ENCODE measurements around the gene RHBDD3. TPM values are rescaled to one million over a fixed set of nuclear protein-coding genes. Genes with fewer than 3 reads are reported as not detected.
"Not testable (repeated sequence)": the region's sequence is repeated elsewhere in the genome, so short reads cannot be mapped to it uniquely, and the experiment has no call there.

The RHBDD3 gene
- total RNA-seq, 4 donors from 2014 or later = 19.8 to 38.0 (median 28.6) TPM

DNA sequence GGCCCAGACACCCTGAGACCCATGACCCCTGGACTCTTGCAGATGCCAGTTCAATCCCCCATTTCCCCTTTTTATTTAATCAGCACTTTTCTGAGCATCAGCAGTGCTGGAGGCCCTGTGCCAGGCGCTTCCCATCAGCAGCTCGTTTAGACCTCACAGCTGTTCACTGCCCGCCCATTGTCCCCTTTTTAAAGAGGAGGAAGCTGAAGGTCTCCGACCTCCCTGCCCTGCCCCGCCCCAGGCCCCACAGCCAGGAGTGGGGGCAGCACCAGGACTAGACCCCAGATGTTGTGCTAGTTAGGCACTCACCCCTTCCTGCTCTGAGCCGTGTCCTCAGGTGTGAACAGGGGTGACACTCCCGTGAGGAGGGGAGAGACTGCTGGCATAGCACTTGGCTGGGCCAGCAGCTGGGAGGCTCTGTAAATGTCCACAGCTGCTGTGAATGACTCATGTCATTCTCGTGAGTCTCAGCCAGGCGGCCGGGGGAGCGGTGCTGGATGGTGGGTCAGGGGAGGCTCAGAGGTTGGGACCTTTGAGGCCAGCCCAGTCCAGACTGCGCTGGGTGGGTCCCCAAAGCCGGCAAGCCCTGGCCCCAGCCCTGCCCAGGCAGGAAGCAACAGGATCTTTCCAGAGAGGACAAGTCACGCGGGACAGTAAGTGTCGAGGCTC is 42.2 kb downstream of the RHBDD3 start:
- Histone ChIP-seq H3K4me3 (peak overlapping the region in 1 of 4 donors; percentile 28), H3K27me3 (no peaks in the 10 kb centered on the region), H3K4me1 (peaks cover 5 to 6% of the 10 kb centered on the region in 2 donors), H3K27ac (peak overlapping the region; percentile 30 to 54 (median 47)), H3K36me3 (no peaks in the 10 kb centered on the region), H3K9me3 (no peaks in the 10 kb centered on the region)
- no peak for TF ChIP-seq POLR2A (IDR thresholded peaks at IDR 0.05)
- TF ChIP-seq, protein P1, sequence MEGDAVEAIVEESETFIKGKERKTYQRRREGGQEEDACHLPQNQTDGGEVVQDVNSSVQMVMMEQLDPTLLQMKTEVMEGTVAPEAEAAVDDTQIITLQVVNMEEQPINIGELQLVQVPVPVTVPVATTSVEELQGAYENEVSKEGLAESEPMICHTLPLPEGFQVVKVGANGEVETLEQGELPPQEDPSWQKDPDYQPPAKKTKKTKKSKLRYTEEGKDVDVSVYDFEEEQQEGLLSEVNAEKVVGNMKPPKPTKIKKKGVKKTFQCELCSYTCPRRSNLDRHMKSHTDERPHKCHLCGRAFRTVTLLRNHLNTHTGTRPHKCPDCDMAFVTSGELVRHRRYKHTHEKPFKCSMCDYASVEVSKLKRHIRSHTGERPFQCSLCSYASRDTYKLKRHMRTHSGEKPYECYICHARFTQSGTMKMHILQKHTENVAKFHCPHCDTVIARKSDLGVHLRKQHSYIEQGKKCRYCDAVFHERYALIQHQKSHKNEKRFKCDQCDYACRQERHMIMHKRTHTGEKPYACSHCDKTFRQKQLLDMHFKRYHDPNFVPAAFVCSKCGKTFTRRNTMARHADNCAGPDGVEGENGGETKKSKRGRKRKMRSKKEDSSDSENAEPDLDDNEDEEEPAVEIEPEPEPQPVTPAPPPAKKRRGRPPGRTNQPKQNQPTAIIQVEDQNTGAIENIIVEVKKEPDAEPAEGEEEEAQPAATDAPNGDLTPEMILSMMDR (IDR thresholded peaks at IDR 0.05 in 4 of 5, conservative IDR thresholded peaks at IDR 0.05 in 1 of 5) = no peak
- intact Hi-C loops (cut with DNase I; ENCODE audit: low total_unique reads) (no loop called here), in situ Hi-C loops (cut with MboI; ENCODE audit: low sequenced_read_pairs in 4 of 4) (no loop called here)
- peak; percentile 80 to 84 for ATAC-seq
- DNase-seq = peak in 1 of 2 donors; percentile 46

DNA sequence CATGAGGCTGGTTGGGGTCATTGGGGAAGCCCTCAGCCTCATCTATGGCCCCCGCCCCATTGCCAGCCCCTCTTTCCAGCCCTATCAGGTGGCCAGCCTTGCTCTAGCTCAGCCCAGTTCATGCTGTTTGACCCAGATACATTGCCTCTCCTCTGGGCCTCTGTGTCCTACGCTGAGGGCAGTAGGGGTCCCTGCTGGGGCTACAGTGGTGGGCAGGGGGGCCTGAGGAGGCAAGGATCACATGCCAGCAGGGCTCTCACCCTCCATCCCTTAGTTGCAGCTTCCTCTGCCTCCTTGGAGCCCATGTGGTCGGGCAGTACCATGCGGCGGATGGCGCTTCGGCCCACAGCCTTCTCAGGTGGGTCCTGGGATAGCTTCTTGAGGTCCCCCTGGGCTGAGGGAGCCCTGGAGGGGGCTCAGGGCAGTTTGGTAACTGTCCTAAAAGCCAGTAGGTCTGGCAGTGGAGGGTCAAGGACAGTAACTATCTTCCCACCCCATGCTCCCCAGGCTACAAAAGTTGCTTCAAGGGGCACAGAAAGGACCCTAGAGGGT is 42.8 kb downstream of the RHBDD3 start:
- H3K27ac ChIP-seq = peak overlapping the region in 3 of 4 donors; percentile 30 to 47 (median 47)
- no peak overlapping the region for H3K4me3 ChIP-seq
- no peak for DNase-seq
- H3K4me1 ChIP-seq = peaks cover 5 to 6% of the 10 kb centered on the region in 2 donors
- no peaks in the 10 kb centered on the region for H3K9me3 ChIP-seq
- H3K27me3 ChIP-seq = no peaks in the 10 kb centered on the region
- in situ Hi-C loops (cut with MboI; ENCODE audit: low sequenced_read_pairs in 4 of 4) (no loop called here), intact Hi-C loops (cut with DNase I; ENCODE audit: low total_unique reads) (no loop called here)
- no peak for TF ChIP-seq POLR2A (IDR thresholded peaks at IDR 0.05)
- TF ChIP-seq, protein P1 (IDR thresholded peaks at IDR 0.05 in 4 of 5, conservative IDR thresholded peaks at IDR 0.05 in 1 of 5) = no peak
- no peak for ATAC-seq
- no peaks in the 10 kb centered on the region for H3K36me3 ChIP-seq

DNA sequence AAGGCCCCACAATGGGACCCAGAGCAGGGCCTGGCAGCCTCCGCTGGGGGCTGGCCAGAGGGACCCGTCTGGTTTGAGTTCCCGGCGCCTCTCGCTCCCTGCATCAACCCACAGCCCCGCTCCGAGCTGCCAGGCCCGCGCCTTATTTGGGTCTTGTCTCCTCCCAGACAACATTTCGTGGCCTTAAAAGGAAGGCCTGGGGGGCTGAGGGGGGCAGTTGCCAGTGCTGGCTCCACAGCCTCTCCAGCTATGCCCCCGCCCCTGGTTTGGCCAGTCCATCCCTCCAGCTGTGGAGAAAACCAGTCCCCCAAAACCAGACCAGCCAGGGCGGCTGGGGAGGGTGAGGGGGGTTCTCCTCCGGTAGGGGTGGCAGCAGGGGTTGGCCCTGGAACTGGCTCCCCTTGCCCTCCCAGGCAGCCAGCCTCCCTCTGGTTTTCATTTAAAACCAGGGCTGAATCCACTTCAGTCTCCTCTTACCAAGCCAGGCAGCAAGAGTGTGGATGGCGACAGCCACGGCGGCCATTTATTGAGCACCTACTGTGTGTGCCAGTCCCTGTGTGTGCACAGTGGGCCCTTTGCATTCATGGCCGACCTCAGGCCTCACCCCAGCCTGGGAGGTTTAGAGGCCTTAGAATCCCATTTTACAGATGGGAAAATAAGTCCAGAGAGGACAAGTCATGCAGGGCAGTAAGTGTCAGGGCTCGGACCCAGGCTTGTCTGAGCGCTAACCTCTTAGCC is 43.5 kb downstream of the RHBDD3 start:
- Histone ChIP-seq H3K4me3 (no peak overlapping the region), H3K4me1 (peaks cover 5 to 6% of the 10 kb centered on the region in 2 donors), H3K9me3 (no peaks in the 10 kb centered on the region), H3K27ac (no peak overlapping the region), H3K36me3 (no peaks in the 10 kb centered on the region), H3K27me3 (no peaks in the 10 kb centered on the region)
- ATAC-seq (no peak), DNase-seq (no peak)
- TF ChIP-seq POLR2A (IDR thresholded peaks at IDR 0.05) = no peak
- TF ChIP-seq, protein P1 (IDR thresholded peaks at IDR 0.05 in 4 of 5, conservative IDR thresholded peaks at IDR 0.05 in 1 of 5) = no peak
- intact Hi-C loops (cut with DNase I; ENCODE audit: low total_unique reads) (no loop called here), in situ Hi-C loops (cut with MboI; ENCODE audit: low sequenced_read_pairs in 4 of 4) (no loop called here)

DNA sequence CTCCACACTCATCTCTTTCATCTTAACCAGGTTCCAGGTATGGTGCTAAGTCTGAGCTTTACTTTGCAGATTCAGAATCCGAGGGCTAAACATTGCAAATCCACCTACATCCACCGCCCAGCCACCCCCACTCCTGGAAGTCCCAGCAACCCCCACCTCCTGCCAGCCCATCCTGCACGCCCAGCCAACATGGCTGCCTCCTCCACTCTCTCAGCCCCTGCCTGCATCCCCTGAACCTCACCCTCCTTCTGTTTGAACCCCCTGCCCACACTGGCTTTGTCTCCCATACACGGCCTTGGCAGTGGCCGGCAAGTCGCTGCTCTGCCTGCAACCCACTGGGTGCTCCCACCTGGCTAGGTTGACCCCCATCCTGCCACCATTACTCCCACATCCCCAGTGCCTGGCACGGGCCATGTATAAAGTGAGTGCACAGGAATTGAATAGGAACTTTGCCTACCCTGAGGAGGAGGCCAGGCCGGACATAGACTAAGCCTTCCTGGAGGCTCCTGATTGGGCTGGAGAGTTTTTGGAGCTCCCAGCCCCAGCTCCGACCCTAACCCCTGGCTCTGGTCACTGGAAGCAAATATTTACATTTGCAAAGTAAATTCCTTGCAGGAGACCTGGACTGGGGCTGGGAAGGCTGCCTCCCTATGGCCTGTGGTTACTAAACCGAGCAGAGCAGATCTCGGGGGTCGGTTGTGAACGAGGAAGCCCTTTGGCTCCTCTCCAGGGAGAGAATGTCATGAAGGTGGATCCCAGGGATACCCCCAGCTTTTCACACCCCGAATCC is 47.7 kb downstream of the RHBDD3 start:
- no peak overlapping the region for H3K27ac ChIP-seq
- TF ChIP-seq POLR2A (IDR thresholded peaks at IDR 0.05) = no peak
- TF ChIP-seq, protein P1 (IDR thresholded peaks at IDR 0.05 in 4 of 5, conservative IDR thresholded peaks at IDR 0.05 in 1 of 5) = no peak
- DNase-seq (no peak), ATAC-seq (no peak)
- no peaks in the 10 kb centered on the region for H3K36me3 ChIP-seq
- no peaks in the 10 kb centered on the region for H3K27me3 ChIP-seq
- no peak overlapping the region for H3K4me3 ChIP-seq
- in situ Hi-C loops (cut with MboI; ENCODE audit: low sequenced_read_pairs in 4 of 4) (no loop called here), intact Hi-C loops (cut with DNase I; ENCODE audit: low total_unique reads) (no loop called here)
- H3K4me1 ChIP-seq = peaks cover under 1 to 2% of the 10 kb centered on the region in 2 donors
- no peaks in the 10 kb centered on the region for H3K9me3 ChIP-seq

DNA sequence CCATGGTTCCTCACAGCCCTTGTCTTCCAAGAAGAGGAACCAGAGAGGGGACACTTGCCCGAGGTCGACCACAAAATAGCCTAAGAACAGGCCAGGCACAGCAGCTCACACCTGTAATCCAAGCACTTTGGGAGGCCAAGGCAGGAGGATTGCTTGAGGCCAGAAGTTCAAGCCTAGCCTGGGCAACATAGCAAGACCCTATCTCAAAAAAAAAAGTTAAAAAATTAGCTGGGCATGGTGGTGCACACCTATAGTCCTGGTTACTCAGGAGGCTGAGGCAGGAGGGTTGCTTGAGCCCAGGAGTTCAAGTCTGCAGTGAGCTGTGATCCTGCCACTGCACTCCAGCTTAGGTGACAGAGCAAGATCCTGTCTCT is 48.4 kb downstream of the RHBDD3 start:
- H3K36me3 ChIP-seq; DNase-seq; H3K4me3 ChIP-seq; intact Hi-C loops (cut with DNase I; ENCODE audit: low total_unique reads); H3K9me3 ChIP-seq; H3K27me3 ChIP-seq; H3K27ac ChIP-seq; H3K4me1 ChIP-seq; in situ Hi-C loops (cut with MboI; ENCODE audit: low sequenced_read_pairs in 4 of 4); ATAC-seq: not testable (repeated sequence)
